Fibroblast of villous mesenchyme (primary cell): ENCODE measurements around the gene PPP4R3A. TPM values are rescaled to one million over a fixed set of nuclear protein-coding genes. Genes with fewer than 3 reads are reported as not detected.
"Not testable (repeated sequence)": the region's sequence is repeated elsewhere in the genome, so short reads cannot be mapped to it uniquely, and the experiment has no call there.

Source experiments
- DNase-seq: peaks from one replicate; pipeline ENCODE4 v3.0.0-alpha.2; 2010; ENCODE audit warnings: low read depth
- H3K4me3 ChIP-seq: 2 replicates; pipeline ENCODE4 v1.5.1; 2011; ENCODE audit warnings: low read depth, mild to moderate bottlenecking, low read length
- total RNA-seq: library from RNA; depleted of rRNA; stranded (reverse); fragments of >200 nt; gene quantifications from 2 replicates; pipeline ENCODE4 v1.2.3, GENCODE V29; 2012
- TF ChIP-seq, protein P1 (sequence below): IDR thresholded peaks from 2 replicates; pipeline ENCODE4 v1.5.1; 2012; ENCODE audit warnings: low read depth, mild to moderate bottlenecking, low read length; ENCODE audit not compliant: insufficient read depth

PPP4R3A gene
- total RNA-seq, 1 donor: 65.2 TPM

DNA sequence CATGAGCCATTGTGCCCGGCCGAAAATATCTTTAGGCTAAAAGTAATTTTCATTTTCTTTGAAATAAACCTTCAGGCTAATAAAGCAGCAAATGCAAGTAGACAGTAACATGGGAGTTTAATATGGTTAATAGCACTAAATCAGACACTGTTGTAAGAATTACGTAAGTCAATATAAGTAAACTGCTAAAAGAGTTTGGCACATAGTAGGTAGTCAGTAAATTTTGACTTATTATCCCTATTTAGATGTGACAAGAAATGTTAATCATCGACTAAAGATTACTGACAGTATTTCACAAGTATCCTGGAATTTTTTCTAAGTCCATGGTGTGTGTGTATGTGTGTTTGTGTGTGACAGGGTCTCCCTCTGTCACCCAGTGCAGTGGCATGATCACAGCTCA, 3.9 kb downstream of the PPP4R3A start:
- DNase-seq: no peak
- TF ChIP-seq, protein P1, sequence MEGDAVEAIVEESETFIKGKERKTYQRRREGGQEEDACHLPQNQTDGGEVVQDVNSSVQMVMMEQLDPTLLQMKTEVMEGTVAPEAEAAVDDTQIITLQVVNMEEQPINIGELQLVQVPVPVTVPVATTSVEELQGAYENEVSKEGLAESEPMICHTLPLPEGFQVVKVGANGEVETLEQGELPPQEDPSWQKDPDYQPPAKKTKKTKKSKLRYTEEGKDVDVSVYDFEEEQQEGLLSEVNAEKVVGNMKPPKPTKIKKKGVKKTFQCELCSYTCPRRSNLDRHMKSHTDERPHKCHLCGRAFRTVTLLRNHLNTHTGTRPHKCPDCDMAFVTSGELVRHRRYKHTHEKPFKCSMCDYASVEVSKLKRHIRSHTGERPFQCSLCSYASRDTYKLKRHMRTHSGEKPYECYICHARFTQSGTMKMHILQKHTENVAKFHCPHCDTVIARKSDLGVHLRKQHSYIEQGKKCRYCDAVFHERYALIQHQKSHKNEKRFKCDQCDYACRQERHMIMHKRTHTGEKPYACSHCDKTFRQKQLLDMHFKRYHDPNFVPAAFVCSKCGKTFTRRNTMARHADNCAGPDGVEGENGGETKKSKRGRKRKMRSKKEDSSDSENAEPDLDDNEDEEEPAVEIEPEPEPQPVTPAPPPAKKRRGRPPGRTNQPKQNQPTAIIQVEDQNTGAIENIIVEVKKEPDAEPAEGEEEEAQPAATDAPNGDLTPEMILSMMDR: no peak
- no peak overlapping the region for H3K4me3 ChIP-seq

DNA sequence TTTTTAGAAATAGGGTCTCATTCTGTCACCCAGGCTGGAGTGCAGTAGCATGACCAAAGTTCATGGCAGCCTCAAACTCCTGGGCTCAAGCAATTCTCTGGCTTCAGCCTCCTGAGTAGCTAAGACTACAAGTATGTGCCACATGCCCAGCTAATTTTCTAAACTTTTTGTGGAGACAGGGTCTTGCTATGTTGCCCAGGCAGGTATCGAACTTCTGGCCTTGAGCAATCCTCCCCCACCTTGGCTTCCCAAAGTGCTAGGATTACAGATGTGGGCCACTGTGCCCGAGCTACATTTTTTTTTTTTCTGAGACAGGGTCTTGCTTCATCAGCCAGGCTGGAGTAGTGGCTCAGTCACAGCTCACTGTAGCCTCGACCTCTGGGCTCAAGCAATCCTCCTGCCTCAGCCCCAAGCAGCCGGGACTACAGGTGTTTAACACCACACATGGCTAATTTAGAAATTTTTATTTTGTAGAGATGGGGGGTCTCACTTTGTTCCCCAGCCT, 7.1 kb downstream of the PPP4R3A start:
- H3K4me3 ChIP-seq: no peak overlapping the region
- no peak for DNase-seq
- TF ChIP-seq, protein P1: no peak

DNA sequence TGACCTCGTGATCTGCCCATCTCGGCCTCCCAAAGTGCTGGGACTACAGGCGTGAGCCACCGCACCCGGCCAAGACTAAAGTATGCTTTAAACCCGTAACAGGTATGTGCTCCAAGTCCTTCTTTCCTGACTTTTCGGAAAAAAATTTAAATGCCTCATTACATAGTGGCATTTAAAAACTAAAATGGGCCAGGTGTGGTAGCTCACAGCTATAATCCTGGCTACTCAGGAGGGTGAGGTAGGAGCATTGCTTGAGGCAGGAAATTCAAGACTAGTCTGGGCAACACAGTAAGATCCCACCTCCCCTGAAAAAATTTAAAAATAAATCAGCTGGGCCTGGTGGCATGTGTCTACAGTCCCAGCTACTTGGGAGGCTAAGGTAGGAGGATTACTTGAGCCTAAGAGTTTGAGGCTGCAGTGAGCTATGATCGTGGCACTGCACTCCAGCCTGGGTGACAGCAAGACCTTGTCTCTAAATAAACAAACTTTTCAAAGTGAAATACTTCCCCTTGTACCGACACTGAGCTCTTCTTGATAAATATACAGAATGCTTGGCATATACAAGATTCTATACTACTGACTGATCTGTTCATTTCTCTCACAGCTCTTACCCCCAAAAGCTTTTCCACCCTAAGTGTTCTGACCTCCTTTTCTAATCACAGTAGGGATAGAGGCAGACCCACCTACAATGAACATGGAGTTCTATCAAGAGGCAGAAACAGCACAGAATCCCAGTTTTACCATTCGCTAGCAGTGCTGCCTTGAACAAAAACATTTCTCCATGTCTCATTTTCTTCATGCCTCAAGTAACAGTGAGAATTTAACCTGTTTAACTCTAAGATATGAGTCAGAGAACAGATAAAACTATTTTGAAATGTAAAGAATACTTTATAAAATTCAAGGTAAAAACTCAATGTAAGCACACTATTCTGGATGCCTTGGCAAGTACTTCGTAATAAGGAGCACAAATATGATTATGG, 7.9 kb downstream of the PPP4R3A start:
- TF ChIP-seq, protein P1: no peak
- DNase-seq: no peak
- no peak overlapping the region for H3K4me3 ChIP-seq

DNA sequence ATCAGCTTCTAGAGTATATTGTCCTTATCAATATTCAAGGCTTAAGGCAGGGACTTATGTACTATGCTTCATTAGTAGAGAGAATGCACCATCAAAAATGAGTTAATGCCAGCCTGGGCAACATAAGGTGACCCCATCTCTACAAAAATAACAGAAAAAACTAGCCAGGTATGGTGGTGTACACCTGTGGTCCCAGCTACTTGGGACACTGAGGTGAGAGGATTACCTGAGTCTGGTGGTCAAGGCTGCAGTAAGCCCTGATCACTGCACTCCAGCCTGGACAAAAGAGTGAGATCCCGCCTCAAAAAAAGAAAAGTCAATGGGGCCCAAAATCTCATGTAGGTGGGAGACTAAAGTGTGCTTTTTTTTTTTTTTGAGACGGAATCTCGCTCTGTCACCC, 8.8 kb downstream of the PPP4R3A start:
- TF ChIP-seq, protein P1: no peak
- no peak overlapping the region for H3K4me3 ChIP-seq
- DNase-seq: no peak

DNA sequence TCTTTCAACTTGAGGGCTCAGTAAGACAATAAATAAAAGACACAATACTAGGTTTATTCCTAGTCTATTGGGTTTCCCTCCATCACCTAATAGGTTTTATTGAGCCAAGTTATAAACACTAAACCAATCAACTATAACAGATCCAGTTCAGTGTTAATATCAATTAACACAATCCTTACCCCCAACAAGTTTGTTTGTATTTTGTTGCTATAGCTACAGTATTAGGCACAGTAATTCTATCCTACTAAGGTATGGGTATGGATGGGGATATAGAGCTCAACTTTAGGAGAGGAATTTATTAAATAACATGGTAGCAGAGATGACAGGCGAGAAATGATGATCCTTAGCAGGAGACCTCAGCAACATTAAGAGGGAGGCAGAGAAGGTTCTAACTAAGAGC, 13.3 kb downstream of the PPP4R3A start:
- TF ChIP-seq, protein P1: no peak

DNA sequence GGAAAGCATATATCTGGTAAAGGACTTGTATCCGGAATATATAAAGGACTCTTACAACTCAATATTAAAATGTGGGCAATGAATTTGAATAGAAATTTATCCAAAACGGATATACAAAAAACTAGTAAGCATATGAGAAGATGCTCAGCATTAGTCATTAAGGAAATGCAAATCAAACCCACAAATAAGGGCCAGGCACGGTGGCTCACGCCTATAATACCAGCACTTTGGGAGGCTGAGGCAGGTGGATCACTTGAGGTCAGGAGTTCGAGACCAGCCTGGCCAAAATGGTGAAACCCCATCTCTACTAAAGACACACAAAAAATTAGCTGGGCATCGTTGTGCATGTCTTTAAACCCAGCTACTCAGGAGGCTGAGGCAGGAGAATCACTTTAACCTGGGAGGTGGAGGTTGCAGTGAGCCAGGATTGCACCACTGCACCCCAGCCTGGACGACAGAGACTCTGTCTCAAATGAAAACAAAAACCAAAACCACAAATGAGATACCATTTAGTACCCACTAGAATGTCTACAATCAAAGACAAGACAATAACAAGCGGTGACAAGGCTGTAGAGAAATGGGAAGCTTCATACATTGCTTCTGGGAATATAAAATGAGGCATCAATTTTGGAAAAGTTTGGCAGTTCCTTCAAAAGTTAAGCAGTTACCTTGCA, 15.6 kb downstream of the PPP4R3A start:
- not testable (repeated sequence) for DNase-seq

More for the DNA sequence above, 13.3 kb downstream of the PPP4R3A start:
- no peak for DNase-seq
- H3K4me3 ChIP-seq: no peak overlapping the region

DNA sequence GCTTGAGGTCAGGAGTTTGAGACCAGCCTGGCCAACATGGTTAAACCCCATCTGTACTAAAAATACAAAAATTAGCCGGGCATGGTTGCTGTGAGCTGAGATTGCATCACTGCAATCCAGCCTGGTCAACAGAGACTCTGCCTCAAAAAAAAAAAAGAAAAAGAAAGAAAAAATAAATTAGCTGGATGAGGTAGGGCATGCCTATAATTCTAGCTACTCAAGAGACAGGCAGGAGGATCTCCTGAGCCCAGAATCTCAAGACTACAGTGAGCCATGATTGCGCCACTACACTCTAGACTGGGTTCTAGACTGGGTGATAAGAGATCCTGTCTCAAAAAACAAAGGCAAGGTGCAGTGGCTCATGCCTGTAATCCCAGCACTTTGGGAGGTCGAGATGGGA, 16.9 kb downstream of the PPP4R3A start:
- H3K4me3 ChIP-seq: no peak overlapping the region
- TF ChIP-seq, protein P1: no peak
- DNase-seq: peak; percentile 51

More for the DNA sequence above, 15.6 kb downstream of the PPP4R3A start:
- H3K4me3 ChIP-seq: not testable (repeated sequence)
